Calu3 (cell line): ENCODE results near the gene DHRS7. TPM values are rescaled to one million over a fixed set of nuclear protein-coding genes. Genes with fewer than 3 reads are reported as not detected.

ENCODE experiments used
- BruUV-seq: library from RNA; stranded (reverse); fragments of 400-500 nt; replicated peaks from 2 replicates; lab custom pipeline; 2021; lab: Mats Ljungman, UMichigan
- CTCF ChIA-PET: fragments of 300-600 bp; sonication (Branson Sonifier 250); formaldehyde crosslinking; loops from one replicate; lab custom pipeline; 2022; ENCODE audit warnings: antibody characterized with exemption; lab: Charles Lee
- DNase-seq: peaks from one replicate; pipeline ENCODE4 v3.0.0; 2022
- H3K27ac Mint-ChIP-seq: one replicate; pipeline ENCODE4 v1.8.0; 2022; ENCODE audit warnings: mixed read lengths; ENCODE audit not compliant: unreplicated experiment
- H3K27me3 Mint-ChIP-seq: one replicate; pipeline ENCODE4 v1.8.0; 2022; ENCODE audit warnings: mixed read lengths; ENCODE audit not compliant: unreplicated experiment
- H3K36me3 Mint-ChIP-seq: one replicate; pipeline ENCODE4 v1.8.0; 2022; ENCODE audit warnings: mild to moderate bottlenecking, moderate library complexity, mixed read lengths; ENCODE audit not compliant: insufficient read depth, unreplicated experiment
- H3K4me1 Mint-ChIP-seq: one replicate; pipeline ENCODE4 v1.8.0; 2022; ENCODE audit warnings: mild to moderate bottlenecking, low read depth, mixed read lengths; ENCODE audit not compliant: unreplicated experiment
- H3K4me3 Mint-ChIP-seq: one replicate; pipeline ENCODE4 v1.8.0; 2022; ENCODE audit warnings: mild to moderate bottlenecking, low read depth, moderate library complexity, mixed read lengths; ENCODE audit not compliant: unreplicated experiment
- H3K9me3 Mint-ChIP-seq: one replicate; pipeline ENCODE4 v1.8.0; 2022; ENCODE audit warnings: low read depth, mixed read lengths; ENCODE audit not compliant: unreplicated experiment
- intact Hi-C: fragments of 100-400 bp; cut with micrococcal nuclease; formaldehyde crosslinking; loops from one replicate; pipeline ENCODE4 v1.10.0; 2022; ENCODE audit not compliant: unreplicated experiment
- total RNA-seq: library from RNA; stranded (reverse); gene quantifications from 2 replicates; pipeline ENCODE4 v1.2.3, GENCODE V29; 2022
- TF ChIP-seq, protein P1 (sequence below): fragments of 200-600 bp; IDR thresholded peaks from one replicate; pipeline ENCODE4 v1.8.0; 2022; ENCODE audit warnings: antibody characterized with exemption; ENCODE audit not compliant: unreplicated experiment

The DHRS7 gene
- total RNA-seq, 1 experiment from 2014 or later: 34.9 TPM

DNA sequence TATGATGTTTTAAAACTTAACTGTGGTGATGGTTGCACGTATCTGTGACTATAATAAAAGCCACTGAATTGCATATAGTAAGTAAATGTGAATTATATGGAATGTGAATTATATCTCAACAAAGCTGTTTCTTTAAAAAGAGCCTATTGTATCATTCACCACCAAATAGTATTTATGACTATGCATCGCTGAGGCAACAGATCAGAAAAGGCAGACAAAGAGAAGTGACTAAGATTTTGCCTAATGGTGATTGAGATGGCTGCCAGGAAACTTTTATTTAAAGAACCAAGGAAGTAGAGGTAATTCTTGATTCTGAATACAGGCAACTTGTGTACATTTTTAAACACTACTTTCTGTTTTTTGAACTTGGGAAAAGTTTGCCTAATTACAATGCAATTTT lies 31.7 kb downstream of the DHRS7 start:
- BruUV-seq: no TSS peak
- no peaks in the 10 kb centered on the region for H3K36me3 Mint-ChIP-seq
- no peaks in the 10 kb centered on the region for H3K9me3 Mint-ChIP-seq
- CTCF ChIA-PET: no interaction called here
- H3K4me1 Mint-ChIP-seq: no peaks in the 10 kb centered on the region
- DNase-seq: no peak
- TF ChIP-seq, protein P1, sequence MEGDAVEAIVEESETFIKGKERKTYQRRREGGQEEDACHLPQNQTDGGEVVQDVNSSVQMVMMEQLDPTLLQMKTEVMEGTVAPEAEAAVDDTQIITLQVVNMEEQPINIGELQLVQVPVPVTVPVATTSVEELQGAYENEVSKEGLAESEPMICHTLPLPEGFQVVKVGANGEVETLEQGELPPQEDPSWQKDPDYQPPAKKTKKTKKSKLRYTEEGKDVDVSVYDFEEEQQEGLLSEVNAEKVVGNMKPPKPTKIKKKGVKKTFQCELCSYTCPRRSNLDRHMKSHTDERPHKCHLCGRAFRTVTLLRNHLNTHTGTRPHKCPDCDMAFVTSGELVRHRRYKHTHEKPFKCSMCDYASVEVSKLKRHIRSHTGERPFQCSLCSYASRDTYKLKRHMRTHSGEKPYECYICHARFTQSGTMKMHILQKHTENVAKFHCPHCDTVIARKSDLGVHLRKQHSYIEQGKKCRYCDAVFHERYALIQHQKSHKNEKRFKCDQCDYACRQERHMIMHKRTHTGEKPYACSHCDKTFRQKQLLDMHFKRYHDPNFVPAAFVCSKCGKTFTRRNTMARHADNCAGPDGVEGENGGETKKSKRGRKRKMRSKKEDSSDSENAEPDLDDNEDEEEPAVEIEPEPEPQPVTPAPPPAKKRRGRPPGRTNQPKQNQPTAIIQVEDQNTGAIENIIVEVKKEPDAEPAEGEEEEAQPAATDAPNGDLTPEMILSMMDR: no peak
- no peak overlapping the region for H3K4me3 Mint-ChIP-seq
- no peak overlapping the region for H3K27ac Mint-ChIP-seq
- no peaks in the 10 kb centered on the region for H3K27me3 Mint-ChIP-seq
- intact Hi-C loops: no loop called here

DNA sequence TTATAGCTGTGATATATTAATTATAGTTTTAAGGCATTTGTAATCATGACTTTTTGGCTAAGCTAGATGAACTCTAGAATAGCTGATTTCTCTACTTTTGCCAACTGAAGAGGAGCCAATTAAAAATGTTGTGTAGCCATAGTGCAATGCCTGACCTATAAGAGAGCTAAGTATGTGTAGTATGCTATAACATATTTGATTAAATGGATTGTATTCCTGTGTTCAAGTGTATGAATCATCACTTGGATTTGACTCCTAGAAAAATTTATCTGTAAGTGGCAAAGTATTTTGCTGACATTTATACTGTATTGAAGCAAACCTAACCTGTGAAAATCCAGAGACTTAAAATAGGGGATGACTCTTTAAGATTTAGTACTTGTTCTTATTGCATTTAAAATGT lies 39.3 kb downstream of the DHRS7 start:
- CTCF ChIA-PET: no interaction called here

DNA sequence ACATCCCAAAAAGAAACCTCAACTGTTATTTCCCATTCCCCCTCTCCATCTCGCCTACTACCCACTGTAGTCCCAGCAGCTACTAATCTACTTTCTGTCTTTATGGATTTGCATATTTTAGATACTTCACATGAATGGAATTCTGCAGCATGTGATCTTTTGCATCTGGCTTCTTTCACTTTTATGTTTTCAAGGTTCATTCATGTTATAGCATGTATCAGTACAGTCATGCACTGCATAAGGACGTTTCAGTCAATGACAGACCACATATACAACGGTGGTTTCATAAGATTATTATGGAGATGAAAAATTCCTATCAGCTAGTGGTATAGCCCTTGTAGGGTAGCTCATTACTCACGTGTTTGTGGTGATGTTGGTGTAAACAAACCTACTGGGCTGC lies 49.0 kb downstream of the DHRS7 start:
- H3K9me3 Mint-ChIP-seq: no peaks in the 10 kb centered on the region
- no TSS peak for BruUV-seq
- CTCF ChIA-PET: no interaction called here
- TF ChIP-seq, protein P1: no peak
- no peak overlapping the region for H3K4me3 Mint-ChIP-seq
- H3K27ac Mint-ChIP-seq: no peak overlapping the region
- no peaks in the 10 kb centered on the region for H3K27me3 Mint-ChIP-seq
- peaks cover 5% of the 10 kb centered on the region for H3K36me3 Mint-ChIP-seq
- no peaks in the 10 kb centered on the region for H3K4me1 Mint-ChIP-seq
- intact Hi-C loops: no loop called here
- no peak for DNase-seq

More for the DNA sequence above, 39.3 kb downstream of the DHRS7 start:
- H3K4me3 Mint-ChIP-seq: no peak overlapping the region
- peaks cover 20% of the 10 kb centered on the region for H3K36me3 Mint-ChIP-seq
- no peak overlapping the region for H3K27ac Mint-ChIP-seq
- TF ChIP-seq, protein P1: no peak
- no peaks in the 10 kb centered on the region for H3K9me3 Mint-ChIP-seq
- no TSS peak for BruUV-seq
- no peaks in the 10 kb centered on the region for H3K27me3 Mint-ChIP-seq
- DNase-seq: no peak
- no peaks in the 10 kb centered on the region for H3K4me1 Mint-ChIP-seq
- intact Hi-C loops: no loop called here

DNA sequence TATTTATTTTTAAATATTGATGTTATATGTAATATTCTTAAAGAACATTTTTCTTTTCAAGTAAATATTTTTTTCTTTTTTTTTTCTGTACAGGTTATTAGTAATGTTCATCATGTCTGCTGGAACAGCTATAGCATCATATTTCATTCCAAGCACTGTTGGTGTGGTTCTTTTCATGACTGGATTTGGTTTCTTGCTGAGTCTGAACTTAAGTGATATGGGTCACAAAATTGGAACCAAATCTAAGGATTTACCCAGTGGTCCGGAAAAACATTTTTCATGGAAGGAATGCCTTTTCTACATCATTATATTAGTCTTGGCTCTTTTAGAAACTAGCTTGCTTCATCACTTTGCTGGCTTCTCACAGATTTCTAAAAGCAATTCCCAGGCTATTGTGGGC lies 50.3 kb downstream of the DHRS7 start:
- no peak for DNase-seq
- H3K27me3 Mint-ChIP-seq: no peaks in the 10 kb centered on the region
- H3K9me3 Mint-ChIP-seq: no peaks in the 10 kb centered on the region
- TF ChIP-seq, protein P1: no peak
- CTCF ChIA-PET: no interaction called here
- BruUV-seq: no TSS peak
- no peak overlapping the region for H3K27ac Mint-ChIP-seq
- peaks cover 5% of the 10 kb centered on the region for H3K36me3 Mint-ChIP-seq
- intact Hi-C loops: no loop called here
- no peak overlapping the region for H3K4me3 Mint-ChIP-seq
- no peaks in the 10 kb centered on the region for H3K4me1 Mint-ChIP-seq
